ENCODE data around the gene TSFM. TPM values are rescaled to one million over a fixed set of nuclear protein-coding genes. Genes with fewer than 3 reads are reported as not detected.
A peak's percentile ranks its signal among the peaks of the same experiment; 100 is the strongest.

The TSFM gene
- total and polyA plus RNA-seq, 9 of the 15 experiments (the other 6 are each of a cell fraction or from before 2014, with no cell fraction given) = 44.6 to 198 (median 60.2) TPM

DNA sequence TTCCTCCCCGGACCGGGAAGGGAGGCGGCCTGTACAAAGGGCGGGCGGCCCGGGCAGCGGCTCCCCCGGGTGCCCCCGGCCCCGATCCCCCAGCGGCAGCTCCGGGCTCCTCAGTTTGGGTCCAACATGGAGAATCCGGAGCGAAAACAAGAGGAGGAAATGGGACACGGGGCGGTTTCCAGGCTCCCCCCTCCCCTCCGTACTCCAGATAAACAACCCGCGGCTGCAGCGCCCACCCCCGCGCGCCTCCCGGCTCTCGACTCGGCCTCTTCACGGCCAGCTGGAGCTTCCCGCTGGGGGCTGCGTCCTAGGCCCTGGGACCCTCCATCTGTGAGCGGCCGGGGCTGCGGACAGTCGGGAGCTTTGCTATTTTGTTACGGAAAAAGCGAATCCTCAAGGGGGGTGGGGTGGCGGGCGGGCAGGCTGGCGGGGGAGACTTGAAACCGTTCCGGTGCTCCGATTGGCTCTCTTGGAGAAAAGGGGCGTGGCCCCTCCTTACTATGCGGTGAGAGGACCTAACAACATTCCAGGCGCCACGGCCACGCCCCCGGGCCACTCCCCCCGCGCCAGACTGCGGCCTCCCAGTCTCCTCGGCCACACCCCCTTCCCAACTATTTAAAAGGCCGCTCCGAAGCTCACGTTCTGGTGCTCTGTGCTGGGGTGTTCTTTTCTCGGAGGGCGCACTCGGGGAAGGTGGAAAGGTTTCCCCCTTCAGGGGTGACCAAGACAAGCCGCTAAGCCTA lies 64.2 kb downstream of the TSFM start, which contains the start of gene CTDSP2:
Gene CTDSP2 (minus strand): TSS at position 153 of the 743 bp plus-strand sequence. CDS start 294 bp downstream, outside the sequence.
- Histone ChIP-seq H3K27me3 (ENCODE audit: control insufficient read depth in 2 of 2, insufficient read depth in 2 of 2, low read length in 2 of 2) (no peaks in the 10 kb centered on the region), H2AFZ (ENCODE audit: low read depth, low read length) (peak within 1 kb of the TSS; percentile 99), H3K36me3 (ENCODE audit: control insufficient read depth, insufficient read depth, low read length) (0 out of 3 replicates have a peak, but pooled peaks cover 6% of the 10 kb centered on the region), H4K20me1 (replicated peaks; ENCODE audit: control insufficient read depth, insufficient read depth, low read length) (peaks cover 32% of the 10 kb centered on the region), H3K9me3 (replicated peaks; ENCODE audit: control insufficient read depth, insufficient read depth, low read depth, low read length) (no peaks in the 10 kb centered on the region), H3K4me3 (peak within 1 kb of the TSS; percentile 98), H3K9me1 (ENCODE audit: control insufficient read depth, insufficient read depth, low read length) (peaks cover 6% of the 10 kb centered on the region), H3K9ac (ENCODE audit: insufficient read depth in 1 of 2, low read depth in 2 of 2, low read length in 2 of 2) (peak within 1 kb of the TSS; percentile 83 to 94), H3K27ac (ENCODE audit: extremely low read depth, low read depth, low read length) (peak within 1 kb of the TSS; percentile 97), H3K4me1 (replicated peaks in 1 of 2; ENCODE audit: control insufficient read depth in 2 of 2, insufficient read depth in 2 of 2, low read length in 2 of 2) (peaks cover 38 to 41% of the 10 kb centered on the region in 2 experiments), H3K79me2 (ENCODE audit: control insufficient read depth, insufficient read depth, low read length) (peaks cover 48% of the 10 kb centered on the region), H3K4me2 (ENCODE audit: insufficient read depth, low read length) (peak within 1 kb of the TSS; percentile 90)
- ChIA-PET CTCF (ENCODE audit: low intra/inter-chr PET ratio) (no interaction called here), POLR2A (interaction anchor here (0.6 to 2.1 kb wide), 8 partner anchors 10 to 257 kb away, joined by 3 to 9 read pairs (median 4); no protein-coding TSS in a partner anchor)
- FAIRE-seq = peak; percentile 86
- ATAC-seq = peak; percentile 78
- BruUV-seq (replicated peaks) = no TSS peak
- under 1% methylated on average over 39 of the region's 58 CpGs for WGBS (ENCODE audit: insufficient coverage, low coverage, missing lambda C conversion rate)
- in situ Hi-C loops (cut with MboI) = no loop called here
- peak; percentile 99 to 100 (median 100) for DNase-seq (ENCODE audit: extremely low read depth in 1 of 4, low spot score in 3 of 4)
- intact Hi-C loops (cut with micrococcal nuclease) = loop anchor here (2.0 kb wide), 1 partner anchor 18 kb away; no protein-coding TSS in a partner anchor
- TF ChIP-seq TGIF2 (CRISPR knock-in tag; IDR thresholded peaks at IDR 0.05) (no peak), POLR2AphosphoS5 (IDR thresholded peaks at IDR 0.05; ENCODE audit: control insufficient read depth, insufficient read depth, low read depth, low read length) (no peak), U2AF2 (optimal IDR thresholded peaks at IDR 0.05; ENCODE audit: low read depth, low read length) (no peak), SP1 (CRISPR knock-in tag; IDR thresholded peaks at IDR 0.05) (peak; percentile 65; the same call in 1 of the 2 replicates), FOSL1 (tag; conservative IDR thresholded peaks at IDR 0.05) (no peak), TAL1 (IDR thresholded peaks at IDR 0.05) (no peak; the same call in 1 of the 2 replicates), TBP (optimal IDR thresholded peaks at IDR 0.05; ENCODE audit: low read depth, low read length) (peak; percentile 77), ZNF778 (CRISPR knock-in tag; IDR thresholded peaks at IDR 0.05) (no peak), MYNN (IDR thresholded peaks at IDR 0.05) (no peak), MYNN (CRISPR knock-in tag; IDR thresholded peaks at IDR 0.05) (no peak), KAT2B (IDR thresholded peaks at IDR 0.05; ENCODE audit: low read depth, low read length) (no peak), PRDM10 (IDR thresholded peaks at IDR 0.05; ENCODE audit: partially characterized antibody) (no peak), TBL1XR1 (IDR thresholded peaks at IDR 0.05; ENCODE audit: low read length in 2 of 2) (peak; percentile 33 to 44; a peak in 1 of 4 replicates), MTA3 (IDR thresholded peaks at IDR 0.05; ENCODE audit: borderline replicate concordance) (peak; percentile 89)
- TF ChIP-seq, protein P1, sequence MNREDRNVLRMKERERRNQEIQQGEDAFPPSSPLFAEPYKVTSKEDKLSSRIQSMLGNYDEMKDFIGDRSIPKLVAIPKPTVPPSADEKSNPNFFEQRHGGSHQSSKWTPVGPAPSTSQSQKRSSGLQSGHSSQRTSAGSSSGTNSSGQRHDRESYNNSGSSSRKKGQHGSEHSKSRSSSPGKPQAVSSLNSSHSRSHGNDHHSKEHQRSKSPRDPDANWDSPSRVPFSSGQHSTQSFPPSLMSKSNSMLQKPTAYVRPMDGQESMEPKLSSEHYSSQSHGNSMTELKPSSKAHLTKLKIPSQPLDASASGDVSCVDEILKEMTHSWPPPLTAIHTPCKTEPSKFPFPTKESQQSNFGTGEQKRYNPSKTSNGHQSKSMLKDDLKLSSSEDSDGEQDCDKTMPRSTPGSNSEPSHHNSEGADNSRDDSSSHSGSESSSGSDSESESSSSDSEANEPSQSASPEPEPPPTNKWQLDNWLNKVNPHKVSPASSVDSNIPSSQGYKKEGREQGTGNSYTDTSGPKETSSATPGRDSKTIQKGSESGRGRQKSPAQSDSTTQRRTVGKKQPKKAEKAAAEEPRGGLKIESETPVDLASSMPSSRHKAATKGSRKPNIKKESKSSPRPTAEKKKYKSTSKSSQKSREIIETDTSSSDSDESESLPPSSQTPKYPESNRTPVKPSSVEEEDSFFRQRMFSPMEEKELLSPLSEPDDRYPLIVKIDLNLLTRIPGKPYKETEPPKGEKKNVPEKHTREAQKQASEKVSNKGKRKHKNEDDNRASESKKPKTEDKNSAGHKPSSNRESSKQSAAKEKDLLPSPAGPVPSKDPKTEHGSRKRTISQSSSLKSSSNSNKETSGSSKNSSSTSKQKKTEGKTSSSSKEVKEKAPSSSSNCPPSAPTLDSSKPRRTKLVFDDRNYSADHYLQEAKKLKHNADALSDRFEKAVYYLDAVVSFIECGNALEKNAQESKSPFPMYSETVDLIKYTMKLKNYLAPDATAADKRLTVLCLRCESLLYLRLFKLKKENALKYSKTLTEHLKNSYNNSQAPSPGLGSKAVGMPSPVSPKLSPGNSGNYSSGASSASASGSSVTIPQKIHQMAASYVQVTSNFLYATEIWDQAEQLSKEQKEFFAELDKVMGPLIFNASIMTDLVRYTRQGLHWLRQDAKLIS (CRISPR knock-in tag; IDR thresholded peaks at IDR 0.05) = peak; percentile 74; the same call in 1 of the 2 replicates

Data from K562 (cell line).